HG03558 (cell line): ENCODE results near the gene ZC3H7A.
"Not testable (repeated sequence)": the region's sequence is repeated elsewhere in the genome, so short reads cannot be mapped to it uniquely, and the experiment has no call there.

Experiments used
- ATAC-seq: cut with Tn5 transposase; IDR thresholded peaks from one replicate; pipeline ENCODE4 v1.9.1; 2021; ENCODE audit warnings: moderate number of reproducible peaks; ENCODE audit not compliant: unreplicated experiment; ENCODE audit errors: extremely low read depth

Gene ZC3H7A

GRCh38 chr16:11800382-11800718, 3.3 kb upstream of the ZC3H7A start:
- no peak for ATAC-seq

- no peak for ATAC-seq
These were observed 2.7 kb upstream of the ZC3H7A start for GRCh38 chr16:11799509-11800381.

- no peak for ATAC-seq
These were observed 1.9 kb upstream of the ZC3H7A start for GRCh38 chr16:11799017-11799381.

GRCh38 chr16:11797957-11798299, 870 bp upstream of the ZC3H7A start:
- no peak for ATAC-seq

- no peak for ATAC-seq
These were observed 562 bp downstream of the ZC3H7A start for GRCh38 chr16:11796227-11797165.

GRCh38 chr16:11795887-11796226, 1.2 kb downstream of the ZC3H7A start:
- ATAC-seq = no peak

- ATAC-seq = no peak
These were observed 1.8 kb downstream of the ZC3H7A start for GRCh38 chr16:11794996-11795886.

- ATAC-seq = no peak
These were observed 2.6 kb downstream of the ZC3H7A start for GRCh38 chr16:11794447-11794846.

GRCh38 chr16:11793840-11794239, 3.2 kb downstream of the ZC3H7A start:
- ATAC-seq = no peak

- ATAC-seq = no peak
These were observed 4.4 kb downstream of the ZC3H7A start for GRCh38 chr16:11792410-11793241.

GRCh38 chr16:11791144-11791828, 5.8 kb downstream of the ZC3H7A start:
- no peak for ATAC-seq

- ATAC-seq = no peak
These were observed 8.1 kb downstream of the ZC3H7A start for GRCh38 chr16:11788914-11789313.

GRCh38 chr16:11784980-11785599, 12.0 kb downstream of the ZC3H7A start:
- ATAC-seq = not testable (repeated sequence)

- not testable (repeated sequence) for ATAC-seq
These were observed 12.7 kb downstream of the ZC3H7A start for GRCh38 chr16:11784381-11784780.

GRCh38 chr16:11784038-11784369, 13.1 kb downstream of the ZC3H7A start:
- no peak for ATAC-seq

GRCh38 chr16:11783319-11784037, 13.6 kb downstream of the ZC3H7A start:
- ATAC-seq = peak; percentile 42

- no peak for ATAC-seq
These were observed 15.3 kb downstream of the ZC3H7A start for GRCh38 chr16:11781773-11782172.

- no peak for ATAC-seq
These were observed 15.9 kb downstream of the ZC3H7A start for GRCh38 chr16:11780991-11781680.
